Measurements from ENCODE around the gene OPN4. TPM values are rescaled to one million over a fixed set of nuclear protein-coding genes. Genes with fewer than 3 reads are reported as not detected.

Gene OPN4
- total RNA-seq, 5 donors from 2014 or later (not counting 1 experiment from before 2014, with no cell fraction given) = not detected

- H3K4me1 ChIP-seq (ENCODE audit: control insufficient read depth in 1 of 2, extremely low read depth in 1 of 2, insufficient read depth in 2 of 2, low read length in 2 of 2) = peaks cover 3 to 22% of the 10 kb centered on the region in 2 experiments
- H3K4me1 Mint-ChIP-seq = peaks cover 13 to 16% (median 14%) of the 10 kb centered on the region in 3 donors
- peaks cover 0 to 3% of the 10 kb centered on the region in 2 experiments for H3K27me3 ChIP-seq (replicated peaks in 1 of 2; ENCODE audit: control insufficient read depth in 2 of 2, extremely low read depth in 1 of 2, insufficient read depth in 2 of 2, low read length in 1 of 2)
- H3K27ac Mint-ChIP-seq = peak overlapping the region; percentile 83 to 89
- peak in 32 of 35 experiments; percentile 6 to 67 (median 31) for DNase-seq
- H3K4me3 Mint-ChIP-seq = peak overlapping the region; percentile 75 to 89 (median 83)
- H3K4me3 ChIP-seq (ENCODE audit: control insufficient read depth in 1 of 2, extremely low read depth in 1 of 2, low read length in 1 of 2) = peak overlapping the region; percentile 48 to 75
- H3K27me3 Mint-ChIP-seq = no peaks in the 10 kb centered on the region
- no peaks in the 10 kb centered on the region for H3K9me3 ChIP-seq
- no peaks in the 10 kb centered on the region for H3K36me3 Mint-ChIP-seq
- H3K27ac ChIP-seq (ENCODE audit: low read length) = peak overlapping the region; percentile 66
- ATAC-seq (replicated peaks in 1 of 4) = peak; percentile 64 to 73 (median 68)
- CTCF ChIA-PET = interaction anchor here (0.6 to 1.5 kb wide), 4 partner anchors 18 to 189 kb away, joined by 3 to 9 read pairs (median 4); no protein-coding TSS in a partner anchor
- H3K9me3 Mint-ChIP-seq = no peaks in the 10 kb centered on the region
- H3K36me3 ChIP-seq (ENCODE audit: control insufficient read depth in 2 of 2, extremely low read depth in 1 of 2, insufficient read depth in 1 of 2, low read length in 1 of 2) = no peaks in the 10 kb centered on the region
- POLR2A ChIA-PET = no interaction called here
- WGBS (ENCODE audit: insufficient coverage) = under 1% methylated on average over 68 of the region's 82 CpGs
Observed at GRCh38 chr10:86711513-86712316, 57.4 kb downstream of the OPN4 start.

GRCh38 chr10:86712317-86712707 is 58.0 kb downstream of the OPN4 start:
- H3K9me3 ChIP-seq = no peaks in the 10 kb centered on the region
- Mint-ChIP-seq H3K27ac (peak overlapping the region; percentile 83 to 89), H3K4me3 (peak overlapping the region; percentile 75 to 89 (median 83)), H3K27me3 (no peaks in the 10 kb centered on the region), H3K9me3 (no peaks in the 10 kb centered on the region), H3K4me1 (peaks cover 13 to 16% (median 14%) of the 10 kb centered on the region in 3 donors), H3K36me3 (no peaks in the 10 kb centered on the region)
- CTCF ChIA-PET = interaction anchor here (0.5 to 1.5 kb wide), 6 partner anchors 18 to 188 kb away, joined by 3 to 9 read pairs (median 4); no protein-coding TSS in a partner anchor
- POLR2A ChIA-PET = no interaction called here
- peaks cover 0 to 4% of the 10 kb centered on the region in 2 experiments for H3K27me3 ChIP-seq (replicated peaks in 1 of 2; ENCODE audit: control insufficient read depth in 2 of 2, extremely low read depth in 1 of 2, insufficient read depth in 2 of 2, low read length in 1 of 2)
- 75% methylated on average over 6 of the region's 9 CpGs for WGBS (ENCODE audit: insufficient coverage)
- peaks cover 3 to 22% of the 10 kb centered on the region in 2 experiments for H3K4me1 ChIP-seq (ENCODE audit: control insufficient read depth in 1 of 2, extremely low read depth in 1 of 2, insufficient read depth in 2 of 2, low read length in 2 of 2)
- H3K4me3 ChIP-seq (ENCODE audit: control insufficient read depth in 1 of 2, extremely low read depth in 1 of 2, low read length in 1 of 2) = peak overlapping the region; percentile 48 to 75
- peak overlapping the region; percentile 61 for H3K27ac ChIP-seq (ENCODE audit: low read length)
- no peaks in the 10 kb centered on the region for H3K36me3 ChIP-seq (ENCODE audit: control insufficient read depth in 2 of 2, extremely low read depth in 1 of 2, insufficient read depth in 1 of 2, low read length in 1 of 2)
- ATAC-seq (replicated peaks in 1 of 4) = no peak
- peak in 1 of 35 experiments; percentile 27 for DNase-seq

DNA sequence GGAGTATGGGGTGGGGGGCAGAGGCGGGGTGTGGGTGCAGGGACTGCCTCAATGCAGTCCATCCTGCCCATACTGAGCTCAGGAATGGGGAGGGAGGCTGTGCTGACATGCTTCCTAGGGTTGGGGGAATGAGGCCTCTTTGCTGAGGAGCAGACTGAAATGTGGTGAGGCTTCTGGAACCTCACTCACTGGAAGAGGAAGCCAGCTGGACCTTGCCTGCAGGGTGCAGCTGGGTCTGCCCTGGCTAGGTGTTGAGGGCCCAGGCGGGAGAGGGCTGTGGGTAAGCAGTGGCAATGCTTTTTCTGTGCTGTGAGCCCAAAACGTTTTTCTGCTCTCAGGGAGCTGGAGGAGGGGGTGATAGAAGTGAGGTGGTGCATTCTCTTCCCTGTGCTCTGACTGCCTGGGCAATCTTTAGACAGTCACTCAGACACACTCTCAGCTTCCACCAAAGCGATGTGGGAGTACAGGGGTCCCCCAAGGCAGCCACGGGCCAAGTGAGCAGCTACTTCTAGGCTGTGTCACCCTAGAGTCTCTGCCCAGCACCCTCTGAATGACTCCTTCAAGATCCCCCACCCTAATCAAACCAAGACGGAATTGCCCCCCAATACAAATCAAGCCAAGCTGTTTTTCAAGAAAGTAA is 60.9 kb downstream of the OPN4 start:
- ChIA-PET CTCF (interaction anchor here in 1 of 2 donors (0.7 kb wide), 1 partner anchor 8 kb away, joined by 7 read pairs; no protein-coding TSS in a partner anchor), POLR2A (interaction anchor here in 1 of 2 donors (0.6 kb wide), 1 partner anchor 163 kb away, joined by 3 read pairs; no protein-coding TSS in a partner anchor)
- H3K27ac ChIP-seq (ENCODE audit: low read length) = no peak overlapping the region
- H3K36me3 ChIP-seq (ENCODE audit: control insufficient read depth in 2 of 2, extremely low read depth in 1 of 2, insufficient read depth in 1 of 2, low read length in 1 of 2) = no peaks in the 10 kb centered on the region
- Mint-ChIP-seq H3K4me3 (no peak overlapping the region), H3K36me3 (no peaks in the 10 kb centered on the region), H3K27ac (no peak overlapping the region), H3K27me3 (peaks cover 0 to 1% of the 10 kb centered on the region in 2 donors), H3K4me1 (peaks cover 8 to 13% (median 10%) of the 10 kb centered on the region in 3 donors), H3K9me3 (no peaks in the 10 kb centered on the region)
- H3K9me3 ChIP-seq = no peaks in the 10 kb centered on the region
- 90% methylated on average over 3 of the region's 6 CpGs for WGBS (ENCODE audit: insufficient coverage)
- peaks cover 0 to 4% of the 10 kb centered on the region in 2 experiments for H3K27me3 ChIP-seq (replicated peaks in 1 of 2; ENCODE audit: control insufficient read depth in 2 of 2, extremely low read depth in 1 of 2, insufficient read depth in 2 of 2, low read length in 1 of 2)
- peaks cover 3 to 17% of the 10 kb centered on the region in 2 experiments for H3K4me1 ChIP-seq (ENCODE audit: control insufficient read depth in 1 of 2, extremely low read depth in 1 of 2, insufficient read depth in 2 of 2, low read length in 2 of 2)
- ATAC-seq (replicated peaks in 1 of 4) (no peak), DNase-seq (no peak)
- H3K4me3 ChIP-seq (ENCODE audit: control insufficient read depth in 1 of 2, extremely low read depth in 1 of 2, low read length in 1 of 2) = no peak overlapping the region

DNA sequence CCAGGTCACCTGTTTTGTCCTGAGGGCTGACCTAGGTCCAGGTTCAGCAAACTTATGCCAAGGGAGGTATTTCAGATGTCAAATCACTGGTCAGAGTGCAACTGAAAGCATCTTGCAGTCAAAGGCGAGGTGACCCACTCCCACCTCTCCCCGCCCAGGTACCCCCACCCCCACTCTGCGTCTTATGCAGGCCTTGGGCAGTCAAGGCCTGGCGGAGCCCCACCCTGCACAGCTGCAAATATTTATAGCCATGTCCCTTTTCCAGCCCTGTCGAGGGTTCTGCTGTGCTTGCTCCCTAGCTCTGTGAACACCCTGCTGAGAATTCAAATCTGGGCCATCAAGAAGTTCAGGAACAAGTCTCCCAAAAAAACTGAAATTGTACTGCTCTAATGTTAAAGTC is 61.5 kb downstream of the OPN4 start:
- ChIA-PET CTCF (no interaction called here), POLR2A (no interaction called here)
- Histone ChIP-seq H3K27me3 (replicated peaks in 1 of 2; ENCODE audit: control insufficient read depth in 2 of 2, extremely low read depth in 1 of 2, insufficient read depth in 2 of 2, low read length in 1 of 2) (peaks cover 0 to 4% of the 10 kb centered on the region in 2 experiments), H3K27ac (ENCODE audit: low read length) (no peak overlapping the region), H3K9me3 (no peaks in the 10 kb centered on the region), H3K4me3 (ENCODE audit: control insufficient read depth in 1 of 2, extremely low read depth in 1 of 2, low read length in 1 of 2) (no peak overlapping the region), H3K36me3 (ENCODE audit: control insufficient read depth in 2 of 2, extremely low read depth in 1 of 2, insufficient read depth in 1 of 2, low read length in 1 of 2) (no peaks in the 10 kb centered on the region), H3K4me1 (ENCODE audit: control insufficient read depth in 1 of 2, extremely low read depth in 1 of 2, insufficient read depth in 2 of 2, low read length in 2 of 2) (peaks cover 3 to 12% of the 10 kb centered on the region in 2 experiments)
- WGBS (ENCODE audit: insufficient coverage) = 93% methylated on average over 5 of the region's 5 CpGs
- no peak overlapping the region for H3K27ac Mint-ChIP-seq
- DNase-seq (no peak), ATAC-seq (replicated peaks in 1 of 4) (no peak)
- H3K27me3 Mint-ChIP-seq = peaks cover 0 to 5% of the 10 kb centered on the region in 2 donors
- peaks cover 2 to 8% (median 6%) of the 10 kb centered on the region in 3 donors for H3K4me1 Mint-ChIP-seq
- H3K4me3 Mint-ChIP-seq = no peak overlapping the region
- H3K36me3 Mint-ChIP-seq = no peaks in the 10 kb centered on the region
- H3K9me3 Mint-ChIP-seq = no peaks in the 10 kb centered on the region

Other genes starting within 250 kb of the OPN4 start
- 10 to 100 TPM; 43.2 to 46.5 (median 44.8) TPM for gene WAPL, start 132.8 kb upstream of the OPN4 start, total RNA-seq
- gene LDB3, start 14.0 kb downstream of the OPN4 start, total RNA-seq = under 1 TPM in 3 of 5 donors, not detected in 2; 0.07 to 0.16 (median 0.12) TPM
- 10 to 100 TPM in 4 of 5 donors, 1 to 10 TPM in 1; 7.8 to 15.0 (median 11.4) TPM for gene BMPR1A, start 102.1 kb downstream of the OPN4 start, total RNA-seq